Gastroesophageal sphincter (tissue), 3 donors: ENCODE measurements around the gene DDX21.

Experiments
- EP300 ChIP-seq: sonication (generic); formaldehyde crosslinking; IDR thresholded peaks from one replicate; pipeline ENCODE4 v1.6.1; 2017; ENCODE audit warnings: antibody characterized with exemption, mild to moderate bottlenecking
- TF ChIP-seq, protein P1 (sequence below), 4 experiments: fragments of 200-600 bp in 2 of 4; fragments of 450-650 bp in 2 of 4; sonication (generic) in 1 of 4; IDR thresholded peaks; one replicate each; pipeline ENCODE4 v1.5.1; 2017 to 2019; ENCODE audit warnings: antibody characterized with exemption in 4 of 4, mild to moderate bottlenecking in 2 of 4, moderate library complexity in 2 of 4

DNA sequence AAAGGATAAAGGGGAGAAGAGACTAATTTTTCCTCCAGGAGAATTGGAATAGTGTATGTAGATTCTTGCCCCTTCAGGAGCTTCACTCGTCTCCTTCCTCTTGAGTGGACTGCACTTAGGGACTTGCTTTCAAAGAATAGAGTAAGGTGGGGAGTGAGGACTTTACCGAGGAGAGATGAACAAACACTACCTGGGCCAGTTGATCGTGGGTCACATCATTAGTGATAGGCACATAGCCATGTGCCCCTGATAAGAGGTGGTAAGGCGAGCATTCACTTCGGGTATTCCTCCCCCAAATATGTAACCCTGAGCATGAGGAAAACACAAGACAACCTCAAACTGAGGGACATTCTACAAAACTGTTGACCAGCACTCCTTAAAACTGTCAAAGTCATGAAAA lies 18.0 kb downstream of the DDX21 start:
- TF ChIP-seq, protein P1, sequence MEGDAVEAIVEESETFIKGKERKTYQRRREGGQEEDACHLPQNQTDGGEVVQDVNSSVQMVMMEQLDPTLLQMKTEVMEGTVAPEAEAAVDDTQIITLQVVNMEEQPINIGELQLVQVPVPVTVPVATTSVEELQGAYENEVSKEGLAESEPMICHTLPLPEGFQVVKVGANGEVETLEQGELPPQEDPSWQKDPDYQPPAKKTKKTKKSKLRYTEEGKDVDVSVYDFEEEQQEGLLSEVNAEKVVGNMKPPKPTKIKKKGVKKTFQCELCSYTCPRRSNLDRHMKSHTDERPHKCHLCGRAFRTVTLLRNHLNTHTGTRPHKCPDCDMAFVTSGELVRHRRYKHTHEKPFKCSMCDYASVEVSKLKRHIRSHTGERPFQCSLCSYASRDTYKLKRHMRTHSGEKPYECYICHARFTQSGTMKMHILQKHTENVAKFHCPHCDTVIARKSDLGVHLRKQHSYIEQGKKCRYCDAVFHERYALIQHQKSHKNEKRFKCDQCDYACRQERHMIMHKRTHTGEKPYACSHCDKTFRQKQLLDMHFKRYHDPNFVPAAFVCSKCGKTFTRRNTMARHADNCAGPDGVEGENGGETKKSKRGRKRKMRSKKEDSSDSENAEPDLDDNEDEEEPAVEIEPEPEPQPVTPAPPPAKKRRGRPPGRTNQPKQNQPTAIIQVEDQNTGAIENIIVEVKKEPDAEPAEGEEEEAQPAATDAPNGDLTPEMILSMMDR (IDR thresholded peaks at IDR 0.05), result no peak
- TF ChIP-seq EP300, result no peak
